Choroid plexus epithelial cell (primary cell): ENCODE results near the gene SHC4.

Experiments used
- DNase-seq: peaks from one replicate; pipeline ENCODE4 v3.0.0-alpha.2; 2010; ENCODE audit warnings: low read depth
- H3K4me3 ChIP-seq: 2 replicates; pipeline ENCODE4 v1.5.1; 2011; ENCODE audit warnings: low read depth, mild to moderate bottlenecking, control low read depth, low read length, moderate library complexity
- CTCF ChIP-seq: conservative IDR thresholded peaks from 2 replicates; pipeline ENCODE4 v1.5.1; 2011; ENCODE audit warnings: low read depth, mild to moderate bottlenecking, control low read depth, inconsistent platforms, low read length, moderate library complexity

Gene SHC4

GRCh38 chr15:48987142-48987541, 23.4 kb upstream of the SHC4 start:
- DNase-seq = no peak
- H3K4me3 ChIP-seq = no peak overlapping the region
- no peak for TF ChIP-seq CTCF

GRCh38 chr15:48986240-48986639, 22.5 kb upstream of the SHC4 start:
- TF ChIP-seq CTCF = no peak
- H3K4me3 ChIP-seq = no peak overlapping the region
- DNase-seq = no peak

- no peak for DNase-seq
- H3K4me3 ChIP-seq = no peak overlapping the region
- no peak for TF ChIP-seq CTCF
Measured at GRCh38 chr15:48985516-48985915, 21.8 kb upstream of the SHC4 start.

GRCh38 chr15:48984811-48985352, 21.2 kb upstream of the SHC4 start:
- no peak for TF ChIP-seq CTCF
- H3K4me3 ChIP-seq = no peak overlapping the region
- no peak for DNase-seq

- DNase-seq = no peak
- TF ChIP-seq CTCF = no peak
- no peak overlapping the region for H3K4me3 ChIP-seq
Measured at GRCh38 chr15:48984021-48984710, 20.4 kb upstream of the SHC4 start.

- no peak overlapping the region for H3K4me3 ChIP-seq
- no peak for TF ChIP-seq CTCF
- no peak for DNase-seq
Measured at GRCh38 chr15:48983300-48983699, 19.6 kb upstream of the SHC4 start.

- no peak for TF ChIP-seq CTCF
- H3K4me3 ChIP-seq = no peak overlapping the region
- DNase-seq = no peak
Measured at GRCh38 chr15:48981941-48982340, 18.2 kb upstream of the SHC4 start.
